Mesodermal cell (in vitro differentiated cells): ENCODE results near the gene MLNR.

Source experiments
- H3K27ac ChIP-seq: 2 replicates; pipeline ENCODE4 v1.7.0; 2013; ENCODE audit warnings: mild to moderate bottlenecking, low read depth, low read length, moderate library complexity; ENCODE audit not compliant: severe bottlenecking
- H3K36me3 ChIP-seq: 2 replicates; pipeline ENCODE4 v1.7.1; 2013; ENCODE audit warnings: mild to moderate bottlenecking, low read length, moderate library complexity; ENCODE audit not compliant: control insufficient read depth, insufficient read depth
- H3K4me1 ChIP-seq: one replicate; pipeline ENCODE4 v1.7.1; 2013; ENCODE audit warnings: mild to moderate bottlenecking, low read length; ENCODE audit not compliant: insufficient read depth, control insufficient read depth, poor library complexity, severe bottlenecking
- H3K4me3 ChIP-seq: 2 replicates; pipeline ENCODE4 v1.7.0; 2013; ENCODE audit warnings: low read length, control low read depth, mild to moderate bottlenecking; ENCODE audit not compliant: insufficient read depth, poor library complexity, severe bottlenecking; ENCODE audit errors: extremely low read depth
- H3K9me3 ChIP-seq: 2 replicates; pipeline ENCODE4 v1.7.1; 2013; ENCODE audit warnings: mild to moderate bottlenecking, low read length, moderate library complexity; ENCODE audit not compliant: control insufficient read depth
- WGBS, 2 experiments: methylation state at CpG; one replicate each; pipeline ENCODE4 v1.1.5; 2013; ENCODE audit warnings: missing lambda C conversion rate in 2 of 2; ENCODE audit not compliant: insufficient coverage in 2 of 2; 5-methylcytosine and 5-hydroxymethylcytosine counted together

MLNR gene

DNA sequence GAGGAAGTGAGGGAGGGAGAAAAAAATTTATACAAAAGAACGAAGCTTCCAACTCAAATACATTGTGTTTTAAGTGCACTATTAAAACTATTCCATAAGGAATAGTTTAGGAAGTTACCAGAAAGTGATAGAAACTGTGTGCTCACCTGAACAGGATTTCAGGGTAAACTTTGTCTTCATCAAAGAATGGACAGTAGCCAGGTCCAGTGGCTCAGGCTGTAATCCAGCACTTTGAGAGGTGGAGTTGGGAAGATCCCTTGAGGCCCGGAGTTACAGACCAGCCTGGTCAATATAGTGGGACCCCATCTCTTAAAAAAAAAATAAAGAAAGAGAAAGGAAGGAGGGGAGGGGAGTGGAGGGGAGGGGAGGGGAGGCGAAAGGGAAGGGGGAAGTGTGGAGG lies 14.6 kb downstream of the MLNR start:
- WGBS, 2 experiments: no CpG with 5 or more reads among the region's 3 CpGs
- H3K27ac ChIP-seq: no peak overlapping the region
- no peaks in the 10 kb centered on the region for H3K36me3 ChIP-seq
- H3K4me3 ChIP-seq: no peak overlapping the region
- H3K4me1 ChIP-seq: no peaks in the 10 kb centered on the region
- H3K9me3 ChIP-seq: no peaks in the 10 kb centered on the region

DNA sequence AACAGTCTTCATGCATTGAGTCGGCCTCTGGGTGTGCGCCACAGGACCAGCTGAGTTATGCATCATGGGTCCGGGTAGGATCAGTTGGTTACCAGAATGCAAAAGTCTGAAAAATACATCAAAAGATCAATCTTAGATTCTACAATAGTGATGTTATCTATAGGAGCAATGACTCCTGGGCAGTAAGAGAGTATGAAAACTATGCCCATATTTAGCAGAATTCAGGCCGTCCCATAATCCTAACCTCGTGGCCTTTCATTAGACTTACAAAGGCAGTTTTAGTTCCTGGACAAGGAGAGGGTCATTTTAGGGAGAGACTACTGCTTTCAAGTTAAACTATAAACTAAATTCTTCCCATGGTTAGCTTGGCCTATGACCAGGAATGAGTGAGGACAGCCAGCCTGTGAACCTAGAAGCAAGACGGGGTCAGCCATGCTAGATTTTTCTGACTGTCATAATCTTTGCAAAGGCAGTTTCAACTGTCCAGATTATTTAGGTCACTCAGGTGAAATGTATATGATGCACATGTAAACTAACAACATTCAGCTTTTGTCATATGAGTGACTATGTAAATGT lies 15.8 kb downstream of the MLNR start:
- WGBS, 2 experiments: 80 to 96% methylated on average over 1 to 3 of the region's 6 CpGs
- Histone ChIP-seq H3K9me3 (no peaks in the 10 kb centered on the region), H3K4me1 (no peaks in the 10 kb centered on the region), H3K36me3 (no peaks in the 10 kb centered on the region), H3K27ac (no peak overlapping the region), H3K4me3 (no peak overlapping the region)

DNA sequence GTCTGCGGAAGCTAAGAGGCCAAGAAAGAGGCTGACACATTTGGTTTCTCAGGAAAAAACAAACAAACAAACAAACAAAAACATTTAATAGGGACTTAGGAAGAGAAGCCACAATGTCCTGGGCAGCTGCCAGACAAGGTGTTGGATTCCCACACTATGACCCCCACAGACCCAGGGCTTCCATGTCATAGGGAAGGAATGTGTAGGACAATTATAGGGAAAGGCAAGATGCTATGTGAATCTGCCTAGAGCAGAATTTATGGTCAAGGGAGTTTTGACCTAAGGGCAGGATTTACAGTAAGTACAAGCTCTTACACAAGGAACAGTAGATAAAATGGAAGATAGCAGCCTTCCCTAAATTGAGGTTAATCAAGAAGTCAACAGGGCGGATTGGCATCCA lies 18.5 kb downstream of the MLNR start:
- 86% methylated on average over 1 of the region's 2 CpGs; no CpG with 5 or more reads in 1 of the 2 experiments for WGBS, 2 experiments
- no peaks in the 10 kb centered on the region for H3K36me3 ChIP-seq
- no peaks in the 10 kb centered on the region for H3K9me3 ChIP-seq
- H3K4me1 ChIP-seq: peaks cover 2% of the 10 kb centered on the region
- no peak overlapping the region for H3K4me3 ChIP-seq
- no peak overlapping the region for H3K27ac ChIP-seq

DNA sequence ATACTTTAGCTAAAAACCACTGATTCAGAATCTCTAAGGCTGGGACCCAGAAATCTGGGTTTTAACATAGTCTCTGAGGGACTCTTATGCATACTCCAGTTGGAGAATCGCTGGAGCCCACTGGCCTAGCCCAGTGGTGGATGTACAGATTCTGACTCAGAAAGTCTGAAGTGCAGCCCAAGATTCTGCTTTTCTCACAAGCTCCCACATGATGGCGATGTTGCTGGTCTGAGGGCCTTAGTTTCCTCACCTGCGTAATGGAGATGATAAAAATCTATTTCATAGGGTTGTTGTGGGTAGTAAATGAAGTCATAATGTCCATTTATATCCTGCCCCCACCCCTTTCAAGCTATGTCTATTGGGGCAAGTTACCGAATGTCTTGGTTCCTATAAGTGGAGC lies 19.9 kb downstream of the MLNR start:
- Histone ChIP-seq H3K27ac (no peak overlapping the region), H3K4me1 (peaks cover 9% of the 10 kb centered on the region), H3K4me3 (no peak overlapping the region), H3K36me3 (no peaks in the 10 kb centered on the region), H3K9me3 (no peaks in the 10 kb centered on the region)
- 40 to 57% methylated on average over 1 of the region's 4 CpGs for WGBS, 2 experiments

DNA sequence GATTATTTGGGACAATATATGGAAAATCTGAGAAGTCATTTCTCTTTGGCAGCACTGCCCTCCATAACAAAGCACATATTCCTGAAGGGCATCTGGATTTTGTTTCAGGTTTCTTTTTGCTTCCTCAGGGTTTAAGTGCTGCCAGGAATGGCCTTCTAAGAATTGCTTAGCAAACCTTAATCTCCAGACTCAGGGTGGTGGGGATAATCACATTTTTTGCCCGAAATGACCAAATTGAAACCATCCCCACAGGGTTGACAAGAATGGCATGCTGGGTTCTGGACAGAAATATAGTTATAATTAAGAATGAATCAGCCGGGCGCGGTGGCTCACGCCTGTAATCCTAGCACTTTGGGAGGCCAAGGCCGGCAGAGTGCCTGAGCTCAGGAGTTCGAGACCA lies 21.2 kb downstream of the MLNR start:
- Histone ChIP-seq H3K4me1 (peaks cover 9% of the 10 kb centered on the region), H3K4me3 (no peak overlapping the region), H3K9me3 (no peaks in the 10 kb centered on the region), H3K36me3 (no peaks in the 10 kb centered on the region), H3K27ac (no peak overlapping the region)
- WGBS, 2 experiments: 93 to 98% methylated on average over 6 of the region's 7 CpGs

DNA sequence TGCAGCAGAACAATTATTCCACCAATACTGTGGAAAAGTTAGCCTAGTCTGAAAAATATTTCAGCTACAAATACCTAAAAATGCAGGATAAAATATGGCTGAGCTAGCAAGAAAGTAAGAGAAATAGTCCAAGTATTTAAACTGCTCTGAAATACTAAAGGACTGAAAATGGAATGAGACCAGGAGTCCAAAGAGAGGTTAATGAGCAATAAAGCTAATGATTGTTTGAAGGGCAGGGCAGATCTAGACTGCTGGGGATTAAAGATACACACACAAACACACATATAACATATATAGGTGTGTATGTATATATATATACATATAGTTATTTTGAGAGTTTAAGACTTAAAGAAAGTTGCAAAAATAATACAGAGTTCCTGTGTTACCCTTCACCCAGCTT lies 25.0 kb downstream of the MLNR start:
- no peak overlapping the region for H3K27ac ChIP-seq
- H3K4me1 ChIP-seq: peaks cover 9% of the 10 kb centered on the region
- no peaks in the 10 kb centered on the region for H3K36me3 ChIP-seq
- H3K9me3 ChIP-seq: no peaks in the 10 kb centered on the region
- H3K4me3 ChIP-seq: no peak overlapping the region

DNA sequence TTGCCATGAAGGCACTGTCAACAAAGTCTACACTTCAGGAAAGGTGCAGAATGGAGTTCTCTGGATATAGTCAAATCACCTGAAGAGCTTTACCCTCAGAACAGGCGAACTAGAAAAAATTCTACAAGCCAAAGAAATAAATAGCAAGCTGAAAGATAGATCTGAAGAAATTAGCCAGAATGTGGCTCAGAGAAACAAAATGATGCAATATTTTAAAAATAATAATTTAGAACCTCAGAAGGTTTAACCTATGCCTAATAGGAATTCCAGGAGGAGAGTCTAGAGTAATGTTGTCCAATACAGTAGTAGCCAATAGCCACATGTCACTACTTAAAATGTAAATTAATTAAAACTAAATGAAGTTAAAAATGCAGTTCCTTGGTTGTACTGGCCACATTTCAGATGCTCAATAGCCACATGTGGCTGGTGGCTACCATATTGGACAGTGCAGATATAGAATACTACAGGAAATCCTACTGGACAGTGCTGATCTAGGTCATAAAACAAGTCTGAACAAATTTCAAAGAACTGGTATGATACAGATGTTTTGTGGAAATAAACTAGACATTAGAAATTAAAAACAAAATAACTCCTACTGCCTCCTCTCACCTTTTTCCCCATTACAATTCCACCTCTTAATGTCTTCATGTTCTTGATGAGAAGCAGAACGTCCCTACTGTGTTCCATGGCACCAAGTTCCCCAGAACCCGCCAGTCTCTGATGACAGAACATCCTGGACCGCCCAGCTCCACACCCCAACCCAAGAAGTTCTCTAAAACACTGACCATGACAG lies 26.9 kb downstream of the MLNR start:
- Histone ChIP-seq H3K4me3 (peak overlapping the region; percentile 75), H3K36me3 (no peaks in the 10 kb centered on the region), H3K9me3 (no peaks in the 10 kb centered on the region), H3K27ac (peak overlapping the region; percentile 70), H3K4me1 (peaks cover 9% of the 10 kb centered on the region)
- WGBS, 2 experiments: 0 to 2% methylated on average over 1 to 3 of the region's 4 CpGs

DNA sequence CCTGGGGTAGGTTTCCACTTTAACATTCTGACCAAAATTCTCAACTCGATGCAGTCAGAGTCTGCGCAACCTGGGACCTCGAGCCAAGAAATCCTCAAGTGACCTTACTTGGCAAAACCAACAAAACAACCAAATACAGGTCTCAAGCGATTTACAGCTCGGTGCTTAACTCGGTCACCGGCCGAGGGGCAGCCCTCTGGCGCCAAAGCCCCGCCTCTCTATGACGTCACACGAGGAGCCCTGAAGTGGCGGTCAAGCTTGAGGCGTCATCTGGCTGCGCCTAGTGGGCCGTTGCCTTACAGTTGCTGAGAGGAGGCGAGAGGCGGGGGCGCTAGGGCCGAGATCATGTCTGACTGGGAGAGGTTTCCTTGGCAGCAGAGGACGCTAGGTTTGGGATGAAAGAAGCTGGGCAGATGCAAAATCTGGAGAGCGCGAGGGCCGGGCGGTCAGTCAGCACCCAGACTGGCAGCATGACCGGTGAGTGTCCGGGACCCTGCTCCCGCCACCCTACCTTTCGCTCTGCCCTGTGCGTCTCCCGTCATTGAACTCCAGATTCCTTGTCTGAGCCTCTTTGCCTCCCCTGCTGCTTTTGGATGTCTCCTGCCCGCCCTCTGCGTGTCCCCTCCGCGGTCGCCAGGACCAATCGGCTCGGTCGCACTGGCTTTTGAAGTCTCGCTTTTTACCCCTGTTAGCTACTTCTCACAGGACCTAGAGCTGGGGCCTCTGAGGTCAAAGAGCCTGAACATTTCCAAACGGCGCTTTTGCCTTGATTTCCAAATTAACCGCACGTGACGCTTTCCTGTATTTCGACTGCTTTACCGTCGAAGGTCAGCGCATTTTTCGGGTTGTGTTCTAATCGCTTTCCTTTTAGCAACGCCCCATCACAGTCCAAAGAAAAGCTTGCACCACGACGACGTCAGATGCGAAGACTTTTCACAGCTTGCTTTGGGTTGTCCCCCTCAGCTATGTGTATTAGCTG lies 27.8 kb downstream of the MLNR start, which contains the start of gene CDADC1:
Gene CDADC1, plus strand, starts transcription at position 283 of the 979 bp plus-strand sequence. Its CDS starts 113 bp downstream, at position 396.
- no peaks in the 10 kb centered on the region for H3K9me3 ChIP-seq
- 0% methylated on average over 48 to 56 of the region's 56 CpGs for WGBS, 2 experiments
- peak within 1 kb of the TSS; percentile 70 for H3K27ac ChIP-seq

DNA sequence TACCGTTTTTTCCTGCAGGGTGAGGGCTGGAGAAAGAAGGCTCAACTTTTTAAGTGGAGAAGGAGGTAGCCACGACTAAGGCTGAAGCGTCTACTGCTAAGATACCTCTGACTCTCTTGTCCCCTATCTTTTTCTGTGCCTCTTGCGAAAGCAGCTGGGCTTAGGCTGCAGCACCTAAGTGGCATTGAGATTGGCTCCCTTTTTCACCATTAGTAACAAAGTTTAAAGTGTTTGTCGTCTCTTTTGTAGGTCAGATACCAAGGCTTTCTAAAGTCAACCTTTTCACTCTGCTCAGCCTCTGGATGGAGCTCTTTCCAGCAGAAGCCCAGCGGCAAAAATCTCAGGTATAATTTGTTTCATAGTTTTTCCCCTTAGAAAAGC lies 28.5 kb downstream of the MLNR start:
- WGBS, 2 experiments: 8 to 10% methylated on average over 4 to 5 of the region's 6 CpGs
- Histone ChIP-seq H3K36me3 (no peaks in the 10 kb centered on the region), H3K27ac (peak overlapping the region; percentile 70), H3K4me1 (peaks cover 7% of the 10 kb centered on the region), H3K4me3 (peak overlapping the region; percentile 75), H3K9me3 (no peaks in the 10 kb centered on the region)

More for the DNA sequence above, 27.8 kb downstream of the MLNR start, which contains the start of gene CDADC1:
- Histone ChIP-seq H3K36me3 (no peaks in the 10 kb centered on the region), H3K4me1 (peaks cover 9% of the 10 kb centered on the region), H3K4me3 (peak within 1 kb of the TSS; percentile 75)

DNA sequence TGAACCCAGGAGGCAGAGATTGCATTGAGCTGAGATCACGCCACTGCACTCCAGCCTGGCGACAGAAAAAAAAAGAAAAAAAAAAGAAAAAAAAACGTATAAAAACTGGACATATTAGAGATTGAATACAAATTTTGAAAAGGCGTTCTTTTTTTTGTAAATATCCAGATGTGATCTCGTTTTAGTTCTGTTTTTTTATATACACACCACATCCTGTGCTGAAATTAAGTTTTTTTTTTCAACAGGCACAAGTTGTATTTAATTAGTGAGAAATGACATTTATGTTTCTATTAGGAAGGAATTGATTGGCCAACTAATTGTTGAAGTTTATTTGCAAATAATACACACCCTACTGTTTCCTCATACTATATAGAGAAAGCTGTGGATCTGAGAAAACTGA lies 31.2 kb downstream of the MLNR start:
- Histone ChIP-seq H3K27ac (no peak overlapping the region), H3K4me3 (no peak overlapping the region), H3K4me1 (no peaks in the 10 kb centered on the region), H3K9me3 (no peaks in the 10 kb centered on the region), H3K36me3 (peaks cover 4% of the 10 kb centered on the region)
- WGBS, 2 experiments: 96 to 100% methylated on average over 4 of the region's 5 CpGs
